Esophagus mucosa (tissue), 1 donor: Measurements from ENCODE around the gene PIP4K2B. TPM values are rescaled to one million over a fixed set of nuclear protein-coding genes. Genes with fewer than 3 reads are reported as not detected.

ENCODE experiments used
- ATAC-seq: fragments of 200-7000 bp; cut with Tn5 transposase; one replicate; pipeline ENCODE4 v1.9.1; 2020
- total RNA-seq: library from RNA; stranded (reverse); gene quantifications from one replicate; pipeline ENCODE4 v1.2.4, GENCODE V29; 2023
- donor health status: DM: yes; HTN: yes; CAD: no.

PIP4K2B gene
- total RNA-seq, 1 donor from 2014 or later, result 15.1 TPM

GRCh38 chr17:38743556-38744171 lies 55.7 kb downstream of the PIP4K2B start:
- ATAC-seq, result no peak

GRCh38 chr17:38742411-38743308 lies 56.7 kb downstream of the PIP4K2B start:
- ATAC-seq, result peak; percentile 20

- ATAC-seq, result peak; percentile 30
Measured at GRCh38 chr17:38741921-38742410, 57.4 kb downstream of the PIP4K2B start.

- ATAC-seq, result no peak
Measured at GRCh38 chr17:38741461-38741860, 57.9 kb downstream of the PIP4K2B start.

- no peak for ATAC-seq
Measured at GRCh38 chr17:38740806-38741205, 58.5 kb downstream of the PIP4K2B start.

GRCh38 chr17:38740044-38740443 lies 59.3 kb downstream of the PIP4K2B start:
- ATAC-seq, result no peak

GRCh38 chr17:38739305-38739704 lies 60.1 kb downstream of the PIP4K2B start:
- no peak for ATAC-seq

GRCh38 chr17:38738686-38739085 lies 60.7 kb downstream of the PIP4K2B start:
- ATAC-seq, result no peak

- no peak for ATAC-seq
Measured at GRCh38 chr17:38738007-38738662, 61.2 kb downstream of the PIP4K2B start.

GRCh38 chr17:38735161-38735997 lies 64.0 kb downstream of the PIP4K2B start:
- ATAC-seq, result peak; percentile 17

- no peak for ATAC-seq
Measured at GRCh38 chr17:38733982-38734973, 65.1 kb downstream of the PIP4K2B start.

- ATAC-seq, result no peak
Measured at GRCh38 chr17:38733282-38733981, 65.9 kb downstream of the PIP4K2B start.

GRCh38 chr17:38732376-38733281 lies 66.7 kb downstream of the PIP4K2B start:
- no peak for ATAC-seq

- ATAC-seq, result no peak
Measured at GRCh38 chr17:38731526-38732294, 67.6 kb downstream of the PIP4K2B start.

- ATAC-seq, result peak; percentile 47
Measured at GRCh38 chr17:38730526-38731379, 68.6 kb downstream of the PIP4K2B start.

GRCh38 chr17:38729886-38730525 lies 69.3 kb downstream of the PIP4K2B start, which contains the start of gene CISD3:
TSS of gene CISD3 (plus strand) at chr17:38730341. CDS start at chr17:38730359, 18 bp downstream.
- peak; percentile 85 for ATAC-seq
